Activated naive CD4-positive, alpha-beta T cell (primary cell): ENCODE data around the gene ZFP1.

Source experiments
- DNase-seq, 4 experiments: peaks; one replicate each; lab custom pipeline; 2025; lab: John Stamatoyannopoulos, UW

The ZFP1 gene

DNA sequence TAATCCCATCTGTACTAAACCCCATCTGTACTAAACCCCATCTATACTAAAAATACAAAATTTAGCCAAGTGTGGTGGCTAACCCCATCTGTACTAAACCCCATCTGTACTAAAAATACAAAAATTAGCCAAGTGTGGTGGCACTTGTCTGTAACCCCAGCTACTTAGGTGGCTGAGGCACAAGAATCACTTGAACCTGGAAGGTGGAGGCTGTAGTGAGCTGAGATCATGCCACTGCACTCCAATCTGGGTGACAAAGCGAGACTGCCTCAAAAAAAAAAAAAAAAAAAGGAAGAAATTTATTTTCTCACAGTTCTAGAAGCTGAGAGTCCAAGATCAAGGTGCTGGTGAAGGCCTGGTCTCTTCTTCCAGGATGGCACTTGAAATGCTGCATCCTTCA lies 12.1 kb downstream of the ZFP1 start:
- no peak for DNase-seq

DNA sequence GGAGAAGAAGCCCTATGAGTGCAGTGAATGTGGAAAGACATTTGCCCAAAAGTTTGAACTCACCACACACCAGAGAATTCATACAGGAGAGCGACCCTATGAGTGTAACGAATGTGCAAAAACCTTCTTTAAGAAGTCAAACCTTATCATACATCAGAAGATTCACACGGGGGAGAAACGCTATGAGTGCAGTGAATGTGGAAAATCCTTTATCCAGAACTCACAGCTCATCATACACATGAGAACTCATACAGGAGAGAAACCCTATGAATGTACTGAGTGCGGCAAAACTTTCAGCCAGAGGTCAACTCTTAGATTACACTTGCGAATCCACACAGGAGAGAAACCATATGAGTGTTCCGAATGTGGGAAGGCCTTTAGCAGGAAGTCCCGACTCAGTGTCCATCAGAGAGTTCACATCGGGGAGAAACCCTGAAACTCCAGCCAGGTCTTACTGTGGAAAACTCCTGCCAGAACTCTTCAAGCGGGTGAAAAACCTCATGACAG lies 21.6 kb downstream of the ZFP1 start:
- no peak for DNase-seq

DNA sequence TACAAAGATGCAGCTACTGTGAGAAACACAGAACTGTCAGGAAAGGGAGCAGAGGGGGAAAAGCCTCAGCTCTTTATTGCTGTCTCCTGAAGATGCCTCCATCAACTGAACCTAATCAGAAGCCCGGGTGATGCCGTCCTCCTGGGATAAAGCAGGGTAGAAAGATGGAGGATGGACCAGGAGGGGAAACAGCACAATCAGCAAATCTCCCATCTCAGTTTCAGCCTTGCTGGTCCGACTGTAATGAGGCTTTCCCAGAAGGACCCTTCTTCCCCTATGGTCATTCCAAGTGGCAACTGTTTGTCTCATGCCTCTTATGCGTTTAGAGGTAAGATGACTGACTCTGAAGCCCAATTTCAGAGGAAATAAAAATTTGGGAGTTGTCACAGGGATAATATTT lies 24.3 kb downstream of the ZFP1 start:
- no peak for DNase-seq

DNA sequence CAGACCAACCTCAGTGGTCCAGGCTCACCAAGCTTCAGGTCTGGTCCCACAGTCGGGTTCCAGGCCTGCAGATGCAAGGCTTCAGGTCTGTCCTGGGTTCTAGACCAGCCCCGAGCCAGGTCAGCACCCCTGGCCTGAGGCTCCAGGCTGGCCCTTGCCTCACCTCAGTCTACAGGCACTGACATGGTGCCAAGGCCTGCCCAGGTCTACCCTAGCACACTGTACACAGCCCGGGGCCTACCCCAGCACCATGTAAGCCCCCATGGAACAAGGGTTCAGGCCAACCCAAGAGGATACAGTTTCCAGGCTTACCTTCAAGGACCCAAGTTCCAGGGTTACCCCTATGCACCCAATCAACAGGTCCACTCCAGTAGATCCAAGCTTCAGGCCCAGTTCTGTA lies 26.8 kb downstream of the ZFP1 start:
- no peak for DNase-seq

DNA sequence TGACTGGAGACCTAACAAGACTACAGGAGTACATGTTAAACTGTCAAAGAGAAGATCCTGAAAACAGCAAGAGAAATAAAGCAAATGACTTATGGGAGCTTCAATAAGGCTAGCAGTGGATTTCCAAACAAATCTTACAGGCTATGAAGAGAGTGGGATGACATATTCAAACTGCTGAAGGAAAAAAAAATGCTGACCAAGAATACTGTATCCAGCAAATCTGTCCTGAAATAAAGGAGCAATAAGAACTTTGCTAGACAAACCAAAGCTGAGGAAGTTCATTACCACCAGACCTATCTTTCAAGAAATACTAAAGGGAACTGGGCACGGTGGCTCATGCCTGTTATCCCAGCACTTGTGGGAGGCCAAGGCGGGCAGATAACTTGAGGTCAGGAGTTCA lies 28.6 kb downstream of the ZFP1 start:
- DNase-seq, result no peak

GRCh38 chr16:75179208-75179607 lies 30.9 kb downstream of the ZFP1 start:
- no peak for DNase-seq

GRCh38 chr16:75181630-75182029 lies 33.3 kb downstream of the ZFP1 start:
- DNase-seq, result no peak

- no peak for DNase-seq
Observed at GRCh38 chr16:75188832-75189477, 40.6 kb downstream of the ZFP1 start.

- DNase-seq, result no peak
Observed at GRCh38 chr16:75189638-75190245, 41.4 kb downstream of the ZFP1 start.

- no peak for DNase-seq
Observed at GRCh38 chr16:75192606-75193264, 44.4 kb downstream of the ZFP1 start.

DNA sequence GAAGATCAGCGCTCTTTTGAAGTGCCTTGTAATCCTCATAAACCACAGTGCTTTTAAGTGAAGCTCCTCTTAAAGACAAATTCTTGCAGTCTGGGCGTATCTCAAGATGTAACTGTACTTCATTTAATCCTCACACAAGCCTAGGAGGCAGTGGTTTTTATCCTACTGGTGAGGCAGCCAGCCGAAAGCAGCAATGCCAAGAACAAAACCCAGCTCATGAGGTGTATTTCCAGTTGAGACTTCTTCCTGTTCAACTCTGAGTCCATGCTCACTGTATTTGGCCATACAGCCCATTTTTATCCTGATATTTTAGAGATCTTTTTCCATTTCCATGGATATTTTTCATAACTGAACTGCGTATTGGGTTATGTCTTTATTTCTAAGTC lies 44.9 kb downstream of the ZFP1 start:
- no peak for DNase-seq

GRCh38 chr16:75193730-75194444 lies 45.6 kb downstream of the ZFP1 start:
- DNase-seq, result no peak

- no peak for DNase-seq
Observed at GRCh38 chr16:75195811-75196790, 47.8 kb downstream of the ZFP1 start.

GRCh38 chr16:75196836-75197235 lies 48.5 kb downstream of the ZFP1 start:
- no peak for DNase-seq

- no peak for DNase-seq
Observed at GRCh38 chr16:75197522-75198134, 49.3 kb downstream of the ZFP1 start.

GRCh38 chr16:75198135-75198600 lies 49.8 kb downstream of the ZFP1 start:
- no peak for DNase-seq

- no peak for DNase-seq
Observed at GRCh38 chr16:75202069-75202590, 53.8 kb downstream of the ZFP1 start.

DNA sequence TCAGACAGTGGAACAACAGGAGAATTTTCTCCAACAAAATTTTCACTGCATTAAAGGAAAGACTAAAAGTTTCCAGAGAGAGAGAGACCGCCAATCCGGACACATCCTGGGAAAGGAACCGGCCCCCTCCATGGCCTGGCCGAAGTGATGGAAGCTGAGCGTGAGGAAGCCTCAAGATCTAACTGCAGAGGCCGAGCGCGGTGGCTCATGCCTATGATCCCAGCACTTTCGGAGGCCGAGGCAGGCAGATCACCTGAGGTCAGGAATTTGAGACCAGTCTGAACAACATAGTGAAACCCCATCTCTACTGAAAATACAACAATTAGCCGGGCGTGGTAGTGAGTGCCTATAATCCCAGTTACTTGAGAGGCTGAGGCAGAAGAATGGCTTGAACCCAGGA lies 54.8 kb downstream of the ZFP1 start:
- DNase-seq, result no peak

DNA sequence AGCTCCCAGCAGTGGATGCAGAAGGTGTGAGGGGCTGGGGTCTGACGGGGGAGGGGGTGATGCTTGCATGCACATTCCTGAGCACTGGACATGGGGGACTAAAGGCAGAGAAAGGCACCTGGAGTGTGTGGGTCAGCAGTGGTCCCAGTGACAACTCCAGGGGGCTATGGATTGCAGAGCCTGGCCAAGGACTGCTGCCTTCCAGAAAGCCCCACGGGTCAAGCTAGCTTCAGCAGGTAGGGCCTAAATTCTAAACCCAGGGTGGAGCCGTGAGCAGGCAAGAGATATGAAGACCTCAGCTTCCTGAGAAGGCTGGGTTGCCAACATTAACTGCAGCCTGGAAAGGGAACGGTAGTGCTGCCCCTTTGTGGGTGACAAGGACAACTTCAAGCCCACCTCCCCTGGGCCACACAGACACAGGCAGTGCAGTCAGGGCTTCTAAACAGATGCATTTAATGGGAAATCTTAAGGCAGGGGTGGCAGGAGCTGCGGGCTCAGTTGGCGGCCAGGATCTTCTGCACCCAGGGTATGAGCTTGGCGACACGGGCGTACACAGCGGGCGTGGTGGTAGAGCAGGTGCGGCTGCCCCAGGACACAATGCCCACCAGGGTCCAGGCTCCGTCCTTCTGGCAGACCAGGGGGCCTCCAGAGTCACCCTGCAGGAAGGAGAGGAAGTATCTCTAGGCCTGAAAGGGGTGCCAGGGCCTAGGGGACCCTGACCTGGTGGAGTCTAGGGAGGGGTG lies 55.5 kb downstream of the ZFP1 start:
- no peak for DNase-seq

DNA sequence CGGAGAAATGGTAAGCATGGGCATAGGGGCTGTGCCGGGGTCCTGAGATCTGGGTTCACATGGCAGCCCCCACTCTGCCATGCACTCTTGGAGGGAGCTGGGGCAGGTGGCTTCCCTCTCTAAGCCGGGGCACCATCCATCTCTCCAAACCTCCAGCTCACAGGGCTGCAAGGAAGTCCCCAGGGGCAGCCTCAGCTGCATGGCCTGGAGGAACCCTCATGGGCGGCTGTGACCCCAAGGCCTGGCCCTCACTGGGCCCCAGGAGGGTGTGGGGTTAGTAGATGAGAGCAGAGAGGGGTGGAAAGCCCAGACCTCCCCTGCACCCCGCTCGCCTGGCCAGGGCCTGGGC lies 56.1 kb downstream of the ZFP1 start:
- DNase-seq, result no peak
